B cell (primary cell): Measurements from ENCODE around the gene TSPAN9. TPM values are rescaled to one million over a fixed set of nuclear protein-coding genes. Genes with fewer than 3 reads are reported as not detected.

ENCODE experiments used
- ATAC-seq: fragments of 200-7000 bp; cut with Tn5 transposase; one replicate; pipeline ENCODE4 v1.10.0; 2021; ENCODE audit warnings: low read depth, mild to moderate bottlenecking, moderate number of reproducible peaks, moderate library complexity
- CTCF ChIA-PET: fragments of 350-600 bp; sonication (Branson Sonifier 250); formaldehyde crosslinking; loops from one replicate; lab custom pipeline; 2021; ENCODE audit warnings: antibody characterized with exemption, inconsistent platforms; lab: Charles Lee
- POLR2A ChIA-PET: fragments of 350-600 bp; sonication (Branson Sonifier 250); formaldehyde crosslinking; loops from one replicate; lab custom pipeline; 2021; ENCODE audit warnings: antibody characterized with exemption; lab: Charles Lee
- DNase-seq: peaks from one replicate; pipeline ENCODE4 v3.0.0; 2013
- H2AFZ ChIP-seq: 2 replicates; pipeline ENCODE4 v1.6.1; 2012; ENCODE audit warnings: mild to moderate bottlenecking, low read depth, low read length; ENCODE audit not compliant: insufficient read depth, poor library complexity, severe bottlenecking
- H3K27ac ChIP-seq, 2 donors: 1 replicate in 1 of 2; 2 replicates in 1 of 2; pipeline ENCODE4 v1.5.1; 2012 to 2013; ENCODE audit warnings: low read length in 2 of 2, mild to moderate bottlenecking in 2 of 2, moderate library complexity in 1 of 2
- H3K27me3 ChIP-seq, 4 experiments: fragments of 200-600 bp in 1 of 4; sonication (generic) in 1 of 4; replicated peaks in 1 of 4; 1 replicate in 2 of 4; 2 replicates in 2 of 4; pipeline versions ENCODE4 v1.6.1 to v1.7.0; 2013 to 2016; ENCODE audit warnings: low read length in 3 of 4, mild to moderate bottlenecking in 2 of 4, mixed read lengths in 1 of 4, moderate library complexity in 1 of 4; ENCODE audit not compliant: insufficient read depth in 4 of 4, control insufficient read depth in 3 of 4; ENCODE audit errors: control extremely low read depth in 1 of 4
- H3K36me3 ChIP-seq, 2 experiments: replicated peaks in 1 of 2; 1 replicate in 1 of 2; 2 replicates in 1 of 2; pipeline versions ENCODE4 v1.6.1 to v1.7.1; 2013; ENCODE audit warnings: low read length in 1 of 2; ENCODE audit not compliant: insufficient read depth in 2 of 2, control insufficient read depth in 1 of 2; ENCODE audit errors: control extremely low read depth in 1 of 2, extremely low read depth in 1 of 2
- H3K4me1 ChIP-seq, 2 donors: fragments of 200-600 bp in 1 of 2; sonication (generic) in 1 of 2; 1 replicate in 1 of 2; 2 replicates in 1 of 2; pipeline versions ENCODE4 v1.5.1 to v1.6.1; 2013 to 2017; ENCODE audit warnings: low read length in 2 of 2; ENCODE audit not compliant: control insufficient read depth in 2 of 2, insufficient read depth in 2 of 2
- H3K4me2 ChIP-seq: replicated peaks from 2 replicates; pipeline ENCODE3; 2012; ENCODE audit warnings: mild to moderate bottlenecking, low read depth, low read length; ENCODE audit not compliant: poor library complexity, severe bottlenecking
- H3K4me3 ChIP-seq, 5 experiments: fragments of 200-600 bp in 1 of 5; sonication (generic) in 1 of 5; 1 replicate in 3 of 5; 2 replicates in 2 of 5; pipeline versions ENCODE4 v1.5.1 to v1.7.0; 2011 to 2016; ENCODE audit warnings: low read length in 4 of 5, mild to moderate bottlenecking in 4 of 5, low read depth in 2 of 5, control low read depth in 1 of 5, moderate library complexity in 1 of 5; ENCODE audit not compliant: insufficient read depth in 1 of 5; ENCODE audit errors: control extremely low read depth in 1 of 5, extremely low read depth in 1 of 5
- H3K79me2 ChIP-seq: fragments of 200-600 bp; sonication (generic); one replicate; pipeline ENCODE4 v1.6.0; 2016; ENCODE audit warnings: low read length; ENCODE audit not compliant: control insufficient read depth, insufficient read depth
- H3K9ac ChIP-seq: fragments of 200-600 bp; sonication (generic); 2 replicates; pipeline ENCODE4 v1.6.1; 2017; ENCODE audit warnings: mild to moderate bottlenecking, low read length, moderate library complexity
- H3K9me3 ChIP-seq, 3 donors: one replicate each; pipeline versions ENCODE4 v1.6.1 to v1.7.1; 2013; ENCODE audit warnings: low read length in 2 of 3; ENCODE audit not compliant: control insufficient read depth in 2 of 3, insufficient read depth in 1 of 3; ENCODE audit errors: control extremely low read depth in 1 of 3
- H4K20me1 ChIP-seq: 2 replicates; pipeline ENCODE4 v1.6.0; 2012; ENCODE audit warnings: mild to moderate bottlenecking, low read length; ENCODE audit not compliant: insufficient read depth, control insufficient read depth, poor library complexity, severe bottlenecking
- H3K27ac Mint-ChIP-seq: one replicate; pipeline ENCODE4 v1.8.0; 2021; ENCODE audit warnings: mixed read lengths
- H3K27me3 Mint-ChIP-seq: one replicate; pipeline ENCODE4 v1.8.0; 2021; ENCODE audit warnings: mixed read lengths
- H3K4me1 Mint-ChIP-seq: one replicate; pipeline ENCODE4 v1.8.0; 2021; ENCODE audit warnings: mixed read lengths
- H3K4me3 Mint-ChIP-seq: one replicate; pipeline ENCODE4 v1.8.0; 2021; ENCODE audit warnings: mixed read lengths
- H3K9me3 Mint-ChIP-seq: one replicate; pipeline ENCODE4 v1.8.0; 2022; ENCODE audit warnings: mixed read lengths; ENCODE audit not compliant: insufficient read depth
- CTCF ChIP-seq: fragments of 200-600 bp; IDR thresholded peaks from one replicate; pipeline ENCODE4 v1.8.0; 2022; ENCODE audit warnings: antibody characterized with exemption, mild to moderate bottlenecking
- EZH2 ChIP-seq: IDR thresholded peaks from 2 replicates; pipeline ENCODE4 v1.6.1; 2012; ENCODE audit warnings: borderline replicate concordance, low read depth, mild to moderate bottlenecking, moderate library complexity, low read length; ENCODE audit not compliant: insufficient read depth, poor library complexity, severe bottlenecking
- WGBS: methylation state at CpG from one replicate; pipeline ENCODE4 v1.1.5; 2013; ENCODE audit warnings: missing lambda C conversion rate; ENCODE audit not compliant: insufficient coverage; 5-methylcytosine and 5-hydroxymethylcytosine counted together
- intact Hi-C: fragments of 100-400 bp; cut with micrococcal nuclease; formaldehyde crosslinking; loops from one replicate; pipeline ENCODE4 v1.10.0; 2022
- polyA plus RNA-seq: library from polyadenylated mRNA; depleted of rRNA; stranded (reverse); fragments of >200 nt; gene quantifications from 2 replicates; pipeline ENCODE4 v1.2.3, GENCODE V29; 2012
- total RNA-seq, 2 donors: library from RNA; stranded (reverse); fragments of 120-200 nt in 1 of 2; gene quantifications; 1 replicate in 1 of 2; 2 replicates in 1 of 2; pipeline versions ENCODE4 v1.2.3 to v1.2.4, GENCODE V29; 2013 to 2022

TSPAN9 gene
- total and polyA plus RNA-seq, 2 donors (not counting 1 experiment from before 2014, with no cell fraction given) = 0.15 to 0.37 TPM

DNA sequence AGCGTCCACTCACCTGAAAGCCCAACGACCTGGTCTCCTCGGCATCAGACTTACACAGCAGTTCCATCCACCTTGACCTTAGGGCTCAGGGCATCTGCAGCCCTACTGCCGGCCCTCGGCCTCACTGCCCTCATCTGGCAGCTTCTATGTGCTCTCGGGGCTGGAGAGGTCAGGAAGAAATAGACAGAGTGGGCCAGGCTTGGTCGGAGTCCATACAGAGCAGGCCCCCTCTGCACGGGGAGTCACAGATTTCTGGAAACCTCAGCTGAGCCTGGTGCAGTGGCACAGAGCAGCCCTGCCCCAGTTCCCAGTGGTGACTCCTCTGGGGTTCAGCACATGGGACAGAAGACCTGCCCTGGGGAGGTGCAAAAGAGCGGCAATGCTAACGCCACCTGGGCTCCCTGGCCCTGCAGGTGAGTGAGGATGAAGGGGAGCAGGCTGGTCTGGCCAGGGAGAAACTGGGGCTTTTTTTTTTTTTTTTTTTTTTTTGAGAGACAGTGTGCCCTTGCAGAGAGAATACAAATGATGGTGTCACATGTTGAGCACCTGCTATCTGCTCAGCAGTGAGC is 223.7 kb downstream of the TSPAN9 start:
- Histone ChIP-seq H3K4me2 (peak overlapping the region; percentile 74), H3K36me3 (no peaks in the 10 kb centered on the region), H3K4me1 (peaks cover 9 to 16% of the 10 kb centered on the region in 2 donors), H3K9ac (no peak overlapping the region), H3K4me3 (no peak overlapping the region), H3K9me3 (peaks cover 0 to 2% (median 0%) of the 10 kb centered on the region in 3 donors), H3K27me3 (peaks cover 0 to 18% (median 0%) of the 10 kb centered on the region in 4 experiments), H3K79me2 (no peaks in the 10 kb centered on the region), H2AFZ (peak overlapping the region; percentile 77), H4K20me1 (no peaks in the 10 kb centered on the region), H3K27ac (no peak overlapping the region)
- H3K4me1 Mint-ChIP-seq = peaks cover 13% of the 10 kb centered on the region
- peaks cover 17% of the 10 kb centered on the region for H3K27me3 Mint-ChIP-seq
- H3K27ac Mint-ChIP-seq = peak overlapping the region; percentile 67
- ChIA-PET CTCF (interaction anchor here (0.7 to 5.0 kb wide), 33 partner anchors 8 to 1458 kb away, joined by 3 to 134 read pairs (median 5); partner anchors contain the start of genes CRACR2A and PARP11), POLR2A (interaction anchor here (0.6 kb wide), 1 partner anchor 504 kb away, joined by 6 read pairs; no protein-coding TSS in a partner anchor)
- TF ChIP-seq EZH2 = no peak
- TF ChIP-seq CTCF = no peak
- DNase-seq (no peak), ATAC-seq (no peak)
- intact Hi-C loops = loop anchor here (1.0 to 10.0 kb wide), 2 partner anchors 452 to 974 kb away; partner anchors contain the start of genes CCND2 and CRACR2A
- 66% methylated on average over 6 of the region's 10 CpGs for WGBS
- no peak overlapping the region for H3K4me3 Mint-ChIP-seq
- no peaks in the 10 kb centered on the region for H3K9me3 Mint-ChIP-seq

- TF ChIP-seq CTCF = no peak
- TF ChIP-seq EZH2 = no peak
- DNase-seq (no peak), ATAC-seq (no peak)
- H3K4me3 Mint-ChIP-seq = no peak overlapping the region
- no peak overlapping the region for H3K27ac Mint-ChIP-seq
- intact Hi-C loops = loop anchor here (10.0 kb wide), 1 partner anchor 972 kb away; the partner anchor contains the start of gene CCND2
- Histone ChIP-seq H2AFZ (no peak overlapping the region), H3K4me3 (no peak overlapping the region), H3K27ac (no peak overlapping the region), H3K79me2 (no peaks in the 10 kb centered on the region), H3K4me2 (no peak overlapping the region), H3K27me3 (peaks cover 0 to 18% (median 0%) of the 10 kb centered on the region in 4 experiments), H4K20me1 (no peaks in the 10 kb centered on the region), H3K4me1 (peaks cover 9 to 16% of the 10 kb centered on the region in 2 donors), H3K36me3 (no peaks in the 10 kb centered on the region), H3K9ac (no peak overlapping the region), H3K9me3 (peaks cover 0 to 2% (median 0%) of the 10 kb centered on the region in 3 donors)
- ChIA-PET CTCF (interaction anchor here (1.6 to 5.0 kb wide), 2 partner anchors 501 to 503 kb away, joined by 3 to 134 read pairs; no protein-coding TSS in a partner anchor), POLR2A (no interaction called here)
- 89% methylated on average over 7 of the region's 16 CpGs for WGBS
- H3K4me1 Mint-ChIP-seq = peaks cover 13% of the 10 kb centered on the region
- peaks cover 21% of the 10 kb centered on the region for H3K27me3 Mint-ChIP-seq
- no peaks in the 10 kb centered on the region for H3K9me3 Mint-ChIP-seq
These were observed 225.3 kb downstream of the TSPAN9 start for GRCh38 chr12:3302401-3303041.
